ENCODE data around the gene NEURL1.
"Not testable (repeated sequence)": the region's sequence is repeated elsewhere in the genome, so short reads cannot be mapped to it uniquely, and the experiment has no call there.

Gene NEURL1

GRCh38 chr10:103630156-103630555 lies 136.7 kb downstream of the NEURL1 start:
- no peak for DNase-seq

GRCh38 chr10:103632247-103632642 lies 138.7 kb downstream of the NEURL1 start:
- DNase-seq = no peak

GRCh38 chr10:103632871-103633270 lies 139.4 kb downstream of the NEURL1 start:
- DNase-seq = not testable (repeated sequence)

- no peak for DNase-seq
Observed at GRCh38 chr10:103633846-103634245, 140.3 kb downstream of the NEURL1 start.

GRCh38 chr10:103635580-103635979 lies 142.1 kb downstream of the NEURL1 start:
- no peak for DNase-seq

- DNase-seq = no peak
Observed at GRCh38 chr10:103636492-103636891, 143.0 kb downstream of the NEURL1 start.

GRCh38 chr10:103637011-103637410 lies 143.5 kb downstream of the NEURL1 start:
- no peak for DNase-seq

GRCh38 chr10:103637927-103638557 lies 144.5 kb downstream of the NEURL1 start:
- no peak for DNase-seq

- DNase-seq = no peak
Observed at GRCh38 chr10:103638948-103639347, 145.4 kb downstream of the NEURL1 start.

- DNase-seq = no peak
Observed at GRCh38 chr10:103640436-103641181, 147.1 kb downstream of the NEURL1 start.

- DNase-seq = no peak
Observed at GRCh38 chr10:103641326-103641725, 147.8 kb downstream of the NEURL1 start.
